Left forelimb (tissue), 1 donor: ENCODE measurements around the gene HIF3A.

ENCODE experiments used
- DNase-seq: peaks from one replicate; pipeline ENCODE4 v3.0.0-alpha.2; 2018; ENCODE audit warnings: low spot score

The HIF3A gene

DNA sequence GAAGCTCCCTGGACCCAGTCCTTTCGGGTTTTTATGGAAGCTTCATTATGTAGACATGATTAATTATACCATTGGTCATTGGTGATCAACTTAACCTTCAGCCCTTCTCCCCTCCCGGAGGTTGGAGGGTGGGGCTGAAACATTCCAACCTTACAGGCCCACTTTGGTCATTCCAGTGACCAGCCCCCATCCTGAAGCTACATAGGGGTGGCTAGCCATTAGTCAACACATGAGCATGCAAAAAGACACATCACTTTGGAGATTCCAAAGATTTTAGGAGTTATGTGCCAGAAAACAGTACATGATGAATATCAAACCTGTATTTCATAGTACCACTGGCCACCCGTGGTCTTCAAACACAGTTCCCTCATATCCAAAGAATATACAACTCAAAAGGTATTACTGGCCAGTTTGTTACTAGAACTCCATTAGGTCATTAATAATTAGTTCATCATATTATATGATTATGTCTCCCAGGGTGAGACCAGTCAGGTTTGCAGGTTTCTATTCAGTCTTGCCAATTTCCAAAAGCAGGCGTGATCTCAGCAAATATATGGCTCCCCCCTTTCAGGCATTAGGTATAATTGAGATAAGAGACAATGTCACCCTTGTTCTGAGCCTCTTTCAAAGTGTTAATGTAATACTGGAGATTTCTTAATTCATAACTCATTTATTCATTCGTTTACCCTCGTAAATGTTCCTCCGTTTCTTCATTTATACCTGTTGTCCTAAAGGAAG lies 61.2 kb downstream of the HIF3A start:
- no peak for DNase-seq

DNA sequence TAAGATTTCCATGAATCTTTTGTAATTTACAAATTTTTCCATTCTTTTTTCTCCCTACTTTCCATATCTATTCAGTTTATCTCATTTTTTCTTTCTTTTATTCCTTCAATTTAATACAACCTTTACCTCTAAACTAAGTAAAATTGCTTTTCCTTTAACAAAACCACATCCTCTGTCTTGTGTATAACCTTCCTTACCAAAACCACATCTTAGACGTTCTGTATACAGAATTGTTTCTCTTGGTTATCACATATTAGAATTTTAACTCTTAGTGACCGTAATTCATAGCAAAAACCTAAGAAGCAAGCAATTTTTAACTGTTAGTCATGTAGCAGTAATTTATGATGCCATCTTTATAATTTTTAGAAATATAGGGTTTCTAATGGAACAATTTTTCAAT lies 65.1 kb downstream of the HIF3A start:
- no peak for DNase-seq

DNA sequence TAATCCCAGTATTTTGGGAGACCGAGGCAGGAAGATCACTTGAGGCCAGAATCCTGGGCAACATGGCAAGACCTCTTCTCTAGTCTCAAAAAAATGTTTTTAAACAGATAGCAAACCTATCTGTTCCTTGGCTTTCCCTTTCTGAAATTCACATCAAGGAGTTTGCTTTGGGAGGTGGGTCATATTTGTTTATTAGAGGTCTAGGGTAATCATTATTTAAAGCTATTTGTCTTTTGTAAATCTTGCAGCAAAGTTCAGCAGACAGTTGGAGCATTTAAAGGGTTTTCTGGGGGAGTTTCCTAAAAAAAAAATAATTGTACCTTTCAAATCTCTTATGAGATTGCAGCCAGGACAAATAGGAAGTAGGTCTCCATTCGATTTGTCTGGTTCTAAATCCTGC lies 67.5 kb downstream of the HIF3A start:
- DNase-seq: no peak

DNA sequence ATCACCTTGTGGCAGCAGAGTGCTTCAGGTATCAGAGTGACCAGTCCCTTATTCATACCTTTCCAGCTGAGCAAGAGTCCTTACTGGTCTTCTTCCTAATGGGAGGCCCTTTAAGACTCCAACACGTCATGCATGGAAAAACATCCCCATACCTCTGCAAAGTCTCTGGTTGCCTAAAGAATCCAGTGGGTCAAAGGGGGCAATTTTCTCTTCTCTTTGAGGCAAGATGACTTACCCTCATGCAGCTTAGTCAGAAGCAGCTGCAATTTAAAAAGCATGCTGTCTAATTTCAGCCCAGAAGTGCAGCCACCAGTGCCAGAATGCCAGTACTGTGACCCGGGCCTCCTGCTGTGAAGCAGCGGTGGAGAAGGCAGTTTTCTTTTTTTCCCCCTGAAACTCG lies 68.7 kb downstream of the HIF3A start:
- peak; percentile 22 for DNase-seq

DNA sequence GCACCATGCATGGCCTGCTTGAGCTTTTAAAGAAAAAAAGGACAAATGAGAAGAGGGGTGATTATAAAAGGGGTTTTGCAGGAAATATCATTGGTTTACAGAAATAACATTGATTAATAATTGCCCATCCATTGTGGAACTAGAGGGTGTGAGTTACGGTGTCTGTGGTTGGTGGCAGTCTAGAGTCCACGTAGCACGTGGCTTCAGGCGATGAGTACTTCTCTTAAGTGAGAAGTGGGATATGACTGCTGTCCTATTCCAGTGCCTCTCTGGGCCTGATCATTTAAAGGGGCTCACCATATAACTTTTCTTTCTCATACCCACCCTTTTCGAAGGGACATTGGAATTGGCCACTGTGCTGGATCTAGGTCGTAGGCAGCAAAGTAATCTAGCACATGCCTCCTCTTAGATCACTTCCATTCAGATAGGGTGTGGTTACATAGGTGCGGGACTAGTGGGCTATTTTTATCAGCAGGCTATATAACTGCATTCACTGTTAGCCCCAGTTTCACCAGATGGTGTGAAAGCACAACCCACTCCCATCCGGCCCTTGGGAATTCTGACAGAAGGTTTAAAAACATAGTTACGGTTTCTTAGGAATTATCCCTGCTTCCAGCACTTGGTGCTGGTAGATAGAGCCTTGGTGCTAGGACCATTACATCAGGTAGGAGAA lies 69.9 kb downstream of the HIF3A start:
- peak; percentile 31 for DNase-seq

DNA sequence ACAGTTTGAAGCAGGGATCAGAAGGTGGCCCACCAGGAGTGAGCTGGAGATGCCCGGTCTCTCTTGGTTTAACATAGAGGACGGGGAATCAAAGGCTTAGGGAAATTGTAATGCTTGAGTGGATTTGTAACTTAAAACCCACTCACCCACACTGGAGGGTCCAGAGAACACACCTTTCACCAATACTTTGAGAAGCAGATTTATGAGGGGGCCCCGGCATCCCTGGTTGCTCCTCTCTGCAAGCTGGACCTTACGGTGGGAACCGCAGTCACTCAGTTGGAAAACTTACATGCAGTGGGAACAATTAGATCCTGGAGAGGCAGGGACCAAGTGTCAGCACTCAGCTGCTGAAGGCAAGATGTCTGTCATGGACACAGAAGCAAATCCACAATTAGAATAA lies 70.6 kb downstream of the HIF3A start:
- peak; percentile 22 for DNase-seq

DNA sequence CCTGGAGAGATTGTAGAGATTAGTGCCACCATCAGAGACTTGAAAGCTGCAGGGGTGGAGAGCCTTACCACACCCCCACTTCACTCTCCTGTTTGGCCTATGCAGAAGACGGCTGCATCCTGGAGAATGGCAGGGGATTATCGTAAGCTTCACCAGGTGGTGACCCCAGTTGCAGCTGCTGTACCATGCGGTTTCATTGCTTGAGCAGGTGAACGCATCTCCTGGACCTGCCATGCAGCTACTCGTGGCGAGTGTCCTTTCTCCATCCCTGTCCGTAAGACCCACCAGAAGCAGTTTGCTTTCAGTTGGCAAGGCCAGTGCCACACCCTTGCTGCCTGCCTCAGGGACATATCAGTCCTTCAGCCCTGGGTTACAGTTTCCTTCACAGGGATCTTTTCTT lies 71.3 kb downstream of the HIF3A start:
- no peak for DNase-seq

DNA sequence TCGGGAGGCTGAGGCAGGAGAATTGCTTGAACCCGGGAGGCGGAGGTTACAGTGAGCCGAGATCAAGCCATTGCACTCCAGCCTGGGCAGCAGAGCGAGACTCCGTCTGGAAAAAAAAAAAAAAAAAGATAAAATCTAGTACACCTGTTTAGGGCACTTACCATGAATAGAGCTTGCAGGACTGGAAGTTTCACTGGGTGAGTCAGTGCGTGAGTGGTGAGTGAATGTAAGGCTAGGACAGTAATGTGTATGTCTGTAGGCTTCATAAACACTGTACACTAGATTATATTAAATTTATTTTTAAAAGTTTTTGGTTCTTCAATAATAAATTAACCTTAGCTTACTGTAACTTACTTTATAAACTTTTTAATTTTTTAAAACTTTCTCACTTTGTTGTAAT lies 73.0 kb downstream of the HIF3A start:
- DNase-seq: no peak

DNA sequence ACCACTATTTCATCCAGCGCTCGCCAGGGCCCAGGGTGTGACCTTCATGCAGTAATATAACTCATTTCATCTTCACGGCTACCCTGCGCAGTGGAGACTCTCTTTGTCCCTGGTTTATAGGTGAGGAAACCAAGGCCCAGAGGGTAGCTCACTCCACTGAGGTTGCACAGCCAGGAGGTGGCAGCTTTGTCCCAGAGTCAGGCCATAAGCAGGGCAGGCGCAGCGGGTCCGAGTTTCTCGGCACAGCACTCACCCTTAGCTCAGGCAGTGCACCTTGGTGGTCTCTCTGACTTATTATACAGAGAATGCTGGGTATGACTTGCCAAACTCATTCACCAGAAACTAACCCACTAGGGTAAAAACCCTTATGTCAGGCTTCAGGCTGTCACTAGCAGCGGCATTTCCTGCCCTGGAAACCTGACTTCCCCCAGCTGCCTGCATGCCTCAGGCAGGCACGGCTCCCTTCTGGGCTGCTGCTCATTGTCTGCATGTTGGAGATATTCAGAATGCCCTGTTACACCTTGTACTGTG lies 74.6 kb downstream of the HIF3A start:
- peak; percentile 60 for DNase-seq

DNA sequence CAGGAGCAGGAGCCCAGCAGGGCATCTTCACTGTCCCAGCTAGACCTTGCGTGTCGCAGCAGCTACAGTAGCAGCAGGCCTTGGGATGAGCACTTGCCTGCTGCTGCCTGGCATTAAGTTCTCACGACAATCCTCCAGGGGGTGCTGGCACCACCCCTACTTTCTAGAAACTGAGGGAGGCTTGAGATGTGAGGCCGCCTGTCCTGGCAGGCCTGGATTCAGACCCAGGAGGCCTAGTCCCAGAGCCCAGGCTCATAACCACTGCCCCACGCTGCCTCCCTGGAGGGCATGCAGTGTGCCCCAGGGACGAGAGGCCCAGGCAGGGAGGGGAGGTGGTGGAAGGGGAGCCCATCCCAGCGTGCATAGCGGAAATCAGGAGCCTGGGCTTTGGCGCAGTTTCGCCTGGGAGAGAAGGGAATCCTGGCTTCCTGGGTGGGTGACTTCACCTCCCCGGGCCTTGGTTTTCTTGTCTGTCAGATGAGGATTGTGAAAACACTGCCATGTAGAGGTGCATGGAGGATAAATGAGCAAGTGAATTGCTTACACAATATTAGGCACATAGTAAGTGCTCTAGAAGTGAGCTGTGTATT lies 76.2 kb downstream of the HIF3A start:
- peak; percentile 58 for DNase-seq

DNA sequence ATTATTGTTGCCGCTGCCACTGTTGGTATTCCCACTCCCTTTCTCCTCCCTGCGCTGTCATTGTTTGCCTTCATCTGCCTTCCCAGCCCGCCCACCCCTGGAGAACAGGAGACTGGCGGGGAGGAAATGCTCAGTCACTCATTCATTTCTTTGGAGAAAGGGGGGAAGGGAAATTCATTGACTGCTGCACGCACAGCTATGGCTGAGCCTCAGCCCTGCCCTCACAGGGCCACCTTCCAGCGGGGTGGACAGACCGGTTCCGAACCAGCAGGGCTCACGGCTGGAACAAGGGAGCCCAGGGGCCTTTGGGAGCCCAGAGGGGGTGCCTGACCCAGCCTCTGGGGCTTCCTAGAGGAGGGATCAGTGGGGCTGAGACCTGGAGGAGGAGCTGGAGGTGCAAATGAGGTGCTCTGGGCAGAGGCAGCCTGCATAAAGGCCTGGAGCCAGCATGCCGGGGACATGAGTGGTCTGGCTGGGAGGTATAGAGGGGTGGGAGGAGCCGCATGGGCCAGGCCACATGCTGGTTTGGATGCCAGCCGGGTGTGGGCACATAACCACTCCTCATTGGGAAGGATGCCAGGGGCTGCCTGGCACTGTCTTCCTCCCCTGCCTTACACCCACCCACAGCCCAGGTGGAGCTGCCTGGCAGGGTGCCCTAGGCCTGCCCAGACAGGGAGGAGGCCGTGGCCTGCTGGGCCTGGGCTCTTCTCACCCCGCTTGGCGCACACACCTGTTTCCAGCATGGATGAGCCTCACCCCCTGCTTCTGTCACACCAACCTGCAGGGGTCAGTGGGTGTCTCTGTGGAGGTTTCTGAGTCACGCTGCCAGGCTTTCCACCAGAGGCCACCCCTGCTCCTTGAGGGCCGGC lies 76.9 kb downstream of the HIF3A start:
- peak; percentile 72 for DNase-seq

DNA sequence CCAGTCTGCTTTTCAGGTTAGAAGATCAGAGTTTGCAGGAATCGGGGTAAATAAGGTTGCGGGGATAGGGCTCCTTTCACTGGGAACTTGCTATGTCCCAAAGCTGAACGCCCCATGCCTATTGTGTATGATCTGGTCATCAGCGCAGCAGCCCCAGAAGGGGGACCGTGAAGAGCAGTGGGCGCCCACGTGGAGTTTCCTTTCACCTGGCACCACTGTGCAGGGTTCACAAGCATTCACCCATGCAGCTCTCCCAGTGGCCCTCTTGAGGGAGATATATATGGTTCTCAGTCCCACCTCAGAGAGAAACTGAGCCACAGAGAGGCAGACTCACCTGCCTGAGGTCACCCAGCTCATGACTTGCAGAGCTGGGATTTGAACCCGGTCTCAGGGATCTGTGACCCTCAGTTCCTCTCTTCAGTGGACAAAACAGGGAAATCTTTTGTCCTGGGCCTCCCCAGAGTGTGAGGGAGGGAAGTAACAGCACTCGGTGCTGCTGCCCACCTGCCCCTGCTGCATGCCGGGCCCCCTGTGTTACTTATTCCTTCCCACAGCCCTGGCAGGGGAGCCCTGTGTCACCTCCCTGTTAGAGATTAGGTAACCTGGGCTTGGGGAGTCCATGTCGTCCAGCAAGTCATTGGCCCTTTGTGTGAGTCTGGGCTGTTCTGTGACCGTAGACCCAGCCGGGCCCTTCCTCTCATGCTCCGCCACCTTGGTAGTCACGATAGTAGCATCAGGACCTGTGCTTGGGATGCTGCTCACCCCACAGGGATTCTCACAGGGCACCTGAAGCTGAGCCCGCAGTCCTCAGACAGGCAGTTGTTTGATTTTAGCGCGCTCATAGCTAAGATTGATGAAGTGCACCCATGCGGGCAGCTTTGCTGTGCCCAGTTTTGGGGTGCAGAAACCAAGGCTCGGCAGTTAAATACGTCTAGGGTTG lies 78.0 kb downstream of the HIF3A start:
- DNase-seq: peak; percentile 59

DNA sequence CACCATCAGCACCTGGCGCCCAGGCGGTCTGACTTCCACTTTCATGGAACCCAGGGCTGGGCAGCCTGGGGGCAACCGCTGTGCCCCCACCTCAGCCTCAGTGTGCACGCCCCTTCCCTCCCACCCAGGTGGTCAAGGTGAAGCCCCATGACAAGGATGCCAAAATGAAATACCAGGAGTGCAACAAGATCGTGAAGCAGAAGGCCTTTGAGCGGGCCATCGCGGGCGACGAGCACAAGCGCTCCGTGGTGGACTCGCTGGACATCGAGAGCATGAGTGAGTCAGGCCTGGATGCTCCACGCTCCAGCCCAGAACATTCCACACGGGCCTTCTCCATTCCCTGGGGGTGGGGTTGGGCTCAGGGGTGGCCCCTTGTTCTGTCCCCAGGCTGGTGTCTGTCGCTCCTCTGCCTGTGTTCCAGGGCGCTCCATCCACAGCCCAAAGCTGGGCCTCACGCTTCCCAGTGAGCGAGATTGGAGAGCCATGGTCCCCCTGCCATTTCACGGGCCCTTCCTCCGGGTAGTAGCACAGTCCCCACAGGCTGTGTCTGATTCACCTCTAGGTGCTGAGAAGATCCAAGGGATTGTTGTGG lies 78.7 kb downstream of the HIF3A start:
- DNase-seq: peak; percentile 60

DNA sequence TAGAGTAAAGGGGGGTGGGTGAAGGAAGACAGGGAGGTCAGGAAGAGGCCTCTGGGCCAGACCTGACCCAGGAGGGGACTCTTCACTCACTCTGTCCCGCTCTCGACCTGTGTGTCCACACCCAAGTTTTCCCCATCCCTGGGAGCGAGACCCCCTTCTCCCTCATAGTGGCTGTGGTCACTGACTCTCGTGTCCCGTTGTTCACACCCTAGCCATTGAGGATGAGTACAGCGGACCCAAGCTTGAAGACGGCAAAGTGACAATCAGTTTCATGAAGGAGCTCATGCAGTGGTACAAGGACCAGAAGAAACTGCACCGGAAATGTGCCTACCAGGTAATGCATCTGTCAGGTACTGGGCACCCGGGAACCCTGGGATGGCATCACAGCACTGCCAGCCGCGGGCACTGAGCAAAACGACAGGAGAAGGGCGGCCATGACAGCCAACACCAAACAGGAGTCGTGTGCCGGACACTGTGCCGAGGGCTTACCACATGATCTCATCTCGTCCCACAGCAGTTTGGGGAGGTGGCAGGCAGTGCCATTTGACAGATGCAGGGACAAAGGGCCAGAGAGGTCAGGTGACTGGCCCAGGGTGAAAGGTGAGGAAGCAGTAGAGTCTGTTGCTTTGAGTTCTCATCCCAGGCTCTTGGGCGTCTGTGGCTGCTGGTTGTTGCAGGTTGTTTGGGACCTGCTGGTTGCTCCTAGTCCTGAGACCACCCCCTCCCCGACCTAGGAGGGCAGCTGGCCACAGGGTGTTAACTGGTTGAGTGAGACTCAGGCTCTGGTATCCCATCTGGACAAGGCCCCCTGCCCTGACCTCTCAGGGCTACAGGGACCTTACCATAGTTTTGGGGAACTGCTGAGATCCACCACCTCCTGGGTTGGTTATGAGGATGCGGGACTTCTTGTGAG lies 79.7 kb downstream of the HIF3A start:
- peak; percentile 55 for DNase-seq

DNA sequence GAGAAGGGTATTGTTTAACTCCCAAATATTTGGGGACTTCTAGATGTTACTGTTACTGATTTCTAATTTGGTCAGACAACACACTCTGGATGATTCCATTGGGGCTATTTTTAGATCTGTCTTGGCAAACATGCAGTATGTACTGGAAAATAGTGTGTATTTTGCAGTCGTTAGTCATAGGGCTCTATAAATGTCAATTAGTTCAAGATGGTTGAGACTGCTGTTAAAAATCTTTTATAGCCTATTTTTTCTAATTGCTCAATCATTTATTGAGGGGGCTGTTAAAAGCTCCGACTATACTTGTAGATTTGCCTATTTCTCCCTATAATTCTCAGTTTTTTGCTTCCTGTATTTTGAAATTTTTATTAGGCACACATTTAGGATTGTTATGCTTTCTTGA lies 81.4 kb downstream of the HIF3A start:
- DNase-seq: no peak

DNA sequence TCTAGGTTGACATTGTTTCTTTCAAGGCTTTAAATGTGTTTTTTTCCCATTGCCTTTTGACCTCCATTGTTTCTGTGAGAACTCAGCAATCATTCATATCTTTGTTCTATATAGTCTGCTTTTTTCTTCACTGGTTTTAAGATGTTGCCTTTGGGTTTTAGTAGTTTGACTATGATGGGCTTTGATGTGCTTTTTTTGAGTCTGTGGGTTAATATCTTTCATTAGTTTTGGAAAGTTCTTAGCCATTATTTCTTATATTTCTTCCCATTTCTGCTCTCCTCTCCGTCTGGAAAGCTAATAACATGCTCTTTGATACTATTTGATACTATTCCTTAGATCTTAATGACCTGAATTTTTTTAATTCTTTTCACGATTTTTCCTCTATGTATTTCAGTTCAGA lies 83.8 kb downstream of the HIF3A start:
- DNase-seq: no peak

DNA sequence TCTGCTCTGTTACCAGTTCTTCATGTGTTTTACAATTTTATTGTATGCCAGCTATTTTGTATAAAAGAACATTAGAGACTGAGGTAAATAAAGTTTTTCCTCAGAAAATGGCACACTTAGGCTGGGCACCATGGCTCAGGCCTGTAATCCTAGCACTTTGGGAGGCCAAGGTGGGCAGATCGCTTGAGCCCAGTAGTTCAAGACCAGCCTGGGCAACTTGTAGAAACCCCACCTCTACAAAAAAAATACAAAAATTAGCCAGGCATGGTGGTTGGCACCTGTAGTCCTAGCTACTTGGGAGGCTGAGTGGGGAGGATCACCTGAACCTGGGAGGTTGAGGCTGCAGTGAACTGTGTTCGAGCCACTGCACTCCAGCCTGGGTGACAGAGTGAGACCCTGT lies 84.5 kb downstream of the HIF3A start:
- peak; percentile 37 for DNase-seq

DNA sequence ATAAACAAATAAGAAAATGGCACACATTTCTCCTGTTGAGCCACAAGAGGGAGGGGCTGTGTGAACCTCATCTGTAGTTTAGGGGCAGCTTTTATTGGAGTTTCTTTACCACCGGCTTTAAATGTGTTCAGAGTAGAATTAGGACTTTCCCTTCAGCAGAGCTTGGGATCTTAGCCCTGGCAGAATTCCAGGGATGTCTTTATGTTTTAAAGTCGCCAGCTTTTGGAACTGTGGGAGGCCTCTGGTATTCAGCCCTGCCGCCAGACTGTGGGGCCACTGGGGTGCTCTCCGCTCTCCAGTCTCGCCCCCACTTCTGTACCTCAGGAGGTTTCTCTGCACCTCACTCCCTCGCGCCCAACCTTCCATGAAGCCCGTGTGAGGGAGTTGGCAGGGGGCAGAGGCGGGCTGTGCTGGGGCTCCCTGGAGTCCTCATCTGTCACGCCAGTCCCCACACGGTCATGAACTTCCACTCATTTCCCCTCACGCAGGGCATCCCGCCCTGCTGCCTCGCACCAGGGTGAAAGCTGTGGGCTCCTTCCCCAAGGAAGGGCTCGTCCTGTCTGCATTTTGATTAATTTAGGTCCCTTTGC lies 85.0 kb downstream of the HIF3A start:
- peak; percentile 60 for DNase-seq

DNA sequence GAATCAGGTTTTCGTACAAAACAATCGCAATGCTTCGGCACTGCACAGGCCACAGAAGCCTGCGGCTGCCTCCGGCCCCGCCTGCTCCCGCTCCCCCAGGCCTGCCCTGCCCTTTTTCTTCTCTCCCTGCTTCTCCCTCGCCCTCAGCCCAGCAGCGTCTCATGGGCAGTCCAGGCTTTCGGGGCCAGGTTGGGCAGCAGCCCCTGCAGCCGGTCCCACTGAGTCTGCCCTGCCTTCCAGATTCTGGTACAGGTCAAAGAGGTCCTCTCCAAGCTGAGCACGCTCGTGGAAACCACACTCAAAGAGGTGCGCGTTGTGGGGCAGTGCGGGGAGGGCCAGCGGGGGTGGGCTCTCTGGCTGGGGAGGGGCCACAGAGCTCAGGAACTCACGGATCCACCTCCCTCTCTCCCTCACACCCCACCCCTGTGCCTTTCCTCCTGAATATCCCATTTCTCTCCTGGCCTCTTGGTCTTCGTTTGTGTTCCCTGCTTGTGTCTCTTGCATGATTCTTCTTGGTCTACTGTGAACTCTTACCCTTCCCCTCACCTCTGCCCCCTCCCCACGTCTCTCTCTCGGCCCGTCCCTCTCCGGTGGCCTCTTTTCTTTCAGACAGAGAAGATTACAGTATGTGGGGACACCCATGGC lies 86.5 kb downstream of the HIF3A start:
- peak; percentile 54 for DNase-seq
